ENCODE results near the gene ORC3. TPM values are rescaled to one million over a fixed set of nuclear protein-coding genes. Genes with fewer than 3 reads are reported as not detected.

The ORC3 gene
- total and polyA plus RNA-seq, 12 donors: 21.1 to 61.3 (median 30.6) TPM

DNA sequence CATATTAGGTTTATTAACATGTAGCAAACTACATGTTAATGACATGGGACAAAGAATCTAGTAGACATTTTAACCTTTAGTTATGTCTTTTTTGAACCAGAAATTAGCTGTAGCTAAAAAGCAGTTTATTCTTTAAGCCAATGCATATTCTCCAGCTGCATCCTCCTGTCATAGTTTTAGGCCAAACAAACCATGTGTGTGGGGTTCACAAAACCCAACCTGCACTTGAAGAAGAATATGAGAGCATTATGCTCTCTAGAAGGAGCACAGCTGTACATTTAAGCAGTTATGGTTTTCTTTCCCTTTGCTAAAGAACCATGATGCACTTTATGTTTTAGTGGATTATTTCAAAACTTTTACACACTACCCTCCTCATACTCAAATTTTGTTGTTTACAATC, 65.9 kb downstream of the ORC3 start:
- Histone ChIP-seq H3K27me3 (no peaks in the 10 kb centered on the region), H3K4me1 (replicated peaks in 1 of 2) (peaks cover 13 to 23% of the 10 kb centered on the region in 2 donors), H3K9me3 (replicated peaks in 1 of 3) (no peaks in the 10 kb centered on the region), H3K4me3 (no peak overlapping the region), H3K27ac (no peak overlapping the region), H3K36me3 (replicated peaks in 1 of 2) (no peaks in the 10 kb centered on the region)
- TF ChIP-seq, protein P1, sequence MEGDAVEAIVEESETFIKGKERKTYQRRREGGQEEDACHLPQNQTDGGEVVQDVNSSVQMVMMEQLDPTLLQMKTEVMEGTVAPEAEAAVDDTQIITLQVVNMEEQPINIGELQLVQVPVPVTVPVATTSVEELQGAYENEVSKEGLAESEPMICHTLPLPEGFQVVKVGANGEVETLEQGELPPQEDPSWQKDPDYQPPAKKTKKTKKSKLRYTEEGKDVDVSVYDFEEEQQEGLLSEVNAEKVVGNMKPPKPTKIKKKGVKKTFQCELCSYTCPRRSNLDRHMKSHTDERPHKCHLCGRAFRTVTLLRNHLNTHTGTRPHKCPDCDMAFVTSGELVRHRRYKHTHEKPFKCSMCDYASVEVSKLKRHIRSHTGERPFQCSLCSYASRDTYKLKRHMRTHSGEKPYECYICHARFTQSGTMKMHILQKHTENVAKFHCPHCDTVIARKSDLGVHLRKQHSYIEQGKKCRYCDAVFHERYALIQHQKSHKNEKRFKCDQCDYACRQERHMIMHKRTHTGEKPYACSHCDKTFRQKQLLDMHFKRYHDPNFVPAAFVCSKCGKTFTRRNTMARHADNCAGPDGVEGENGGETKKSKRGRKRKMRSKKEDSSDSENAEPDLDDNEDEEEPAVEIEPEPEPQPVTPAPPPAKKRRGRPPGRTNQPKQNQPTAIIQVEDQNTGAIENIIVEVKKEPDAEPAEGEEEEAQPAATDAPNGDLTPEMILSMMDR (IDR thresholded peaks at IDR 0.05): no peak
- TF ChIP-seq POLR2A (IDR thresholded peaks at IDR 0.05): no peak
- no peak for DNase-seq
- intact Hi-C loops (cut with DNase I): no loop called here

DNA sequence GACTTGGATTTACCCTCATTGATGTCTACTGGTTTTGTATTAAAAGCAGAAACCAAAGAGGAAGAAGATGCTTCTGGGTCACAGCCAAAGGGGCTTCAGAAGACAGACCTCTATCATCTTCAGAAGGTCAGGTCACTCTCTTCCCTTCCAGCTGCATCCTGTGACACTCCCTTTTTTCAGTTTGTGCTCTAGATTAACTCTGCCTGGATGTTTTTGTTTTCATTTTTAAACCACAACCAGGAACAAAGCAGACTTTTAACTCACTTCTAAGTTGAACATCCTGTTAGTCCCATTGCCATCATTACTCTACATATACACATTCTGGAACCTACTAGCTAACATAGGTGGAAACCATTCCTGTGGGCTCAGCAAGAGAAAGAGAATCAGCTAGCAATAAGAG, 66.9 kb downstream of the ORC3 start:
- no peaks in the 10 kb centered on the region for H3K9me3 ChIP-seq (replicated peaks in 1 of 3)
- no peaks in the 10 kb centered on the region for H3K36me3 ChIP-seq (replicated peaks in 1 of 2)
- no peak overlapping the region for H3K4me3 ChIP-seq
- DNase-seq: no peak
- H3K27me3 ChIP-seq: no peaks in the 10 kb centered on the region
- TF ChIP-seq, protein P1 (IDR thresholded peaks at IDR 0.05): no peak
- TF ChIP-seq POLR2A (IDR thresholded peaks at IDR 0.05): no peak
- no peak overlapping the region for H3K27ac ChIP-seq
- intact Hi-C loops (cut with DNase I): no loop called here
- peaks cover 13 to 23% of the 10 kb centered on the region in 2 donors for H3K4me1 ChIP-seq (replicated peaks in 1 of 2)

DNA sequence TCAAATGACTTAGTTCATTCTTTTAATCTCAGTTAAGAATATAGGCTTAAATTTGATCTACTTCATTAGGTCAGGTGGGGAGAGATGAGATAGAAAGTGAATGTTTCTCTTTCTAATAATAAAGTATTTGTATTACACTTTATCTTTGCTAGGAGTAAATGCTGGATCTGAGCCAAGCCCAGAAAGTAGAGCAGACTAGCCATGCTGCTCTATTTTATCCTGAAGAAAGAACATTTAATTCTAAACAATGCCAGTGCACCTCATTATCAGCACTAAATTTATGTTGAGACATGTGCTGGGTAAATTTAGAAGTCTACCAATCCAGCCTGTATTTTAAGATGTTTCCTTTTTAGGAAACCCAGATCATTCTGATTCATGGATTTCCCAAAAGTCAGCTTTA, 68.6 kb downstream of the ORC3 start:
- Histone ChIP-seq H3K27ac (no peak overlapping the region), H3K9me3 (replicated peaks in 1 of 3) (no peaks in the 10 kb centered on the region), H3K36me3 (replicated peaks in 1 of 2) (no peaks in the 10 kb centered on the region), H3K4me3 (no peak overlapping the region), H3K27me3 (no peaks in the 10 kb centered on the region), H3K4me1 (replicated peaks in 1 of 2) (peaks cover 13 to 17% of the 10 kb centered on the region in 2 donors)
- intact Hi-C loops (cut with DNase I): no loop called here
- TF ChIP-seq POLR2A (IDR thresholded peaks at IDR 0.05): no peak
- TF ChIP-seq, protein P1 (IDR thresholded peaks at IDR 0.05): no peak
- DNase-seq: peak in 1 of 7 donors; percentile 50

DNA sequence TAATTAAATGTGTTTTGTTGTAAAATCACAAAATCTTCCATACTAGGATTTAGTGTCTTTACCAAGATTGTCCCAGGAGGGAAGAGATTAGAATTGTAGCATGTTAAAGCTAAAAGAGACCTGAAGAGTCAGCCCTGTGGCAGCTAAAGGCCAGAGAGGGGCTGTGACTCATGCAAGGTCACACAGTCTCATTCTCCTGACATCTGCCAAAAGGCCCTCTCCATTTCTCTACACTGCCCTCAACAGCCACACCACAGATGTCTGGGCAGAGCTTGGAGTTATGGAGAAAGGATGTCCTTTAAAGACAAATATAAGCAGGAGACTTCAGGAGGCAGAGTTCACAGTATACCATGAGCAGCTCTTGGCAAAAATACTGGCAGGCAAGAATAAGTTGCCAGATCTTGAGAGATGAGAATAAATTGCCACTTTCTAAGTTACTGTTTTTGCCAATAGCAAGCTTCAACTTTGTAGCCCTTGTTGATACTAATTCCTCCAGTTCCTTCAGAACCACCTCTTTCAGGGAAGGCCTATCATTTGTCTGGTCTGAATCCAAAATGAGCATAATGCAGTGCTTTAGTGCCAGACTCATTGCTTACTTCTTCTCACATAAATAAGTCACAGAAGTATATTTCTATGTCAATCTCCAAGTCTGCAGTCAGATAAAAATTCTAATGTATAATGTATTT, 70.4 kb downstream of the ORC3 start:
- Histone ChIP-seq H3K4me1 (replicated peaks in 1 of 2) (peaks cover 13 to 17% of the 10 kb centered on the region in 2 donors), H3K4me3 (no peak overlapping the region), H3K27ac (peak overlapping the region in 3 of 5 donors; percentile 23 to 43 (median 41)), H3K27me3 (no peaks in the 10 kb centered on the region), H3K36me3 (replicated peaks in 1 of 2) (no peaks in the 10 kb centered on the region), H3K9me3 (replicated peaks in 1 of 3) (no peaks in the 10 kb centered on the region)
- intact Hi-C loops (cut with DNase I): no loop called here
- TF ChIP-seq, protein P1 (IDR thresholded peaks at IDR 0.05): no peak
- TF ChIP-seq POLR2A (IDR thresholded peaks at IDR 0.05): no peak
- DNase-seq: peak; percentile 42 to 78 (median 72)

Measured in adrenal gland (tissue), 12 donors.